Astrocyte (in vitro differentiated cells and primary cell): ENCODE measurements around the gene CALD1.

Experiments
- CTCF ChIP-seq: IDR thresholded peaks from 2 replicates; pipeline ENCODE4 v1.5.1; 2011; ENCODE audit warnings: low read depth, mild to moderate bottlenecking, inconsistent platforms, low read length, moderate library complexity; ENCODE audit not compliant: insufficient read depth
- EZH2 ChIP-seq: IDR thresholded peaks from 2 replicates; pipeline ENCODE4 v1.6.1; 2012; ENCODE audit warnings: mild to moderate bottlenecking, low read length, inconsistent platforms; ENCODE audit not compliant: insufficient read depth

DNA sequence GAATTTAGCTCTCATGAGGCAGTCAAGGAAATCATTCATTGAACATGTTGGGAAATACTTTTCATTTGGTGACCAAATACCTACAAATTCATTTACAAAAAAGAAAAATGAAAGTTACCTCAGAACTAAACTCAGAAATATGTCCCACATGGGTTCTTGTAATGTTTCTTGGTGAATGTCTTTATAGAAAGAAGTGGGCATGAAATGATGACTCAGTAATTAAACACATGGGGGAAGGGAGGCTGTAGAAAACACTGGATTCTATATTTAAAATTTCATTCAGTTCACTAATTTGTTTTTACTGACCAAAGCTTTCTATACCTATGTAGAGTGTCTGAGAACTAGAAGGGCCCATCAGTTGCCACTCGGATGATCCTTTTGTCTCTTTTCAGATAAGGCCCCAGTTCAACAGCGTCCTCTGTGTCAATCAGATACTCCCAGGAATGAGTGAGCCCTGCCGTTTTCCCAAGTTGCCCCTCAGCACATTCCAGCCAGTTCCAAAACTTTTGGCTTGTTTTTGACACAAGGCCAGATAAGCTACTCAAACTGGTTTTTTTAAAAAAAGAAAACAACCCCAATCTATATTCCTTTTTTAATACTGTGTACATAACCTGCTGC is 157.6 kb downstream of the CALD1 start:
- TF ChIP-seq CTCF (no peak), EZH2 (no peak)
